ENCODE results near the gene ALOXE3.

ALOXE3 gene

GRCh38 chr17:8123695-8124349 is 5.5 kb upstream of the ALOXE3 start, which contains the start of gene HES7:
HES7 (minus strand) TSS chr17:8124106; CDS start chr17:8124084, 22 bp downstream.
- Mint-ChIP-seq H3K27me3 (ENCODE audit: low read depth) (peaks cover 56% of the 10 kb centered on the region), H3K27ac (peak within 1 kb of the TSS; percentile 80), H3K4me3 (peak within 1 kb of the TSS; percentile 92), H3K9me3 (no peaks in the 10 kb centered on the region), H3K4me1 (ENCODE audit: low read depth) (peaks cover 58% of the 10 kb centered on the region), H3K36me3 (ENCODE audit: low read depth) (peaks cover 12% of the 10 kb centered on the region)

- Mint-ChIP-seq H3K36me3 (ENCODE audit: low read depth) (peaks cover 13% of the 10 kb centered on the region), H3K4me1 (ENCODE audit: low read depth) (peaks cover 65% of the 10 kb centered on the region), H3K9me3 (no peaks in the 10 kb centered on the region), H3K27me3 (ENCODE audit: low read depth) (peaks cover 63% of the 10 kb centered on the region), H3K27ac (peak overlapping the region; percentile 56), H3K4me3 (peak overlapping the region; percentile 92)
Measured at GRCh38 chr17:8122924-8123694, 4.8 kb upstream of the ALOXE3 start.

DNA sequence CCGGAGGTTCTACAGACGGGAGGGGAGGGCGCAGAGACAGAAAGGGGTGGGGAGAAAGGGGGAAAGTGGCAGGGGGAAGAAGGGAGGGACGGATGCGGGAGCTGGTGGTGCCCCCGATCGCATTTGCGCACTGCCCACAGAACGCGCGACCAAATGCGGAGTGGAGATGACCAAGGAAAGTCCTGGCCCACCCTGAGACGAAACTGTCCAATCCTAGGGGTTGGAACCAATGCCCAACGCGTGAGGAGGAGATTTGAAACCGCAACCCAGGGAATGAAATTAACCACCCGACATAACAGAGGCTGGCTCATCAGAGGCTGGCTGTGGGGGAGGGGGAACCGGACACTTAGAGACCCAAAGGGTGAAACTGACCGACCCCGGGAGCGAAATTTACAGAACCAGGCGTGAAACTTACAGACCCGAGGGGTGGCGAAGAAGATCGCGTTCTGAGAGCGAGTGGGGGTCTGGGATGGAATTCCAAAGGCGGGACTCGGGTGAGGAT is 4.2 kb upstream of the ALOXE3 start:
- peaks cover 70% of the 10 kb centered on the region for H3K4me1 Mint-ChIP-seq (ENCODE audit: low read depth)
- no peaks in the 10 kb centered on the region for H3K9me3 Mint-ChIP-seq
- H3K4me3 Mint-ChIP-seq = peak overlapping the region; percentile 92
- H3K36me3 Mint-ChIP-seq (ENCODE audit: low read depth) = peaks cover 13% of the 10 kb centered on the region
- H3K27me3 Mint-ChIP-seq (ENCODE audit: low read depth) = peaks cover 70% of the 10 kb centered on the region
- H3K27ac Mint-ChIP-seq = no peak overlapping the region

DNA sequence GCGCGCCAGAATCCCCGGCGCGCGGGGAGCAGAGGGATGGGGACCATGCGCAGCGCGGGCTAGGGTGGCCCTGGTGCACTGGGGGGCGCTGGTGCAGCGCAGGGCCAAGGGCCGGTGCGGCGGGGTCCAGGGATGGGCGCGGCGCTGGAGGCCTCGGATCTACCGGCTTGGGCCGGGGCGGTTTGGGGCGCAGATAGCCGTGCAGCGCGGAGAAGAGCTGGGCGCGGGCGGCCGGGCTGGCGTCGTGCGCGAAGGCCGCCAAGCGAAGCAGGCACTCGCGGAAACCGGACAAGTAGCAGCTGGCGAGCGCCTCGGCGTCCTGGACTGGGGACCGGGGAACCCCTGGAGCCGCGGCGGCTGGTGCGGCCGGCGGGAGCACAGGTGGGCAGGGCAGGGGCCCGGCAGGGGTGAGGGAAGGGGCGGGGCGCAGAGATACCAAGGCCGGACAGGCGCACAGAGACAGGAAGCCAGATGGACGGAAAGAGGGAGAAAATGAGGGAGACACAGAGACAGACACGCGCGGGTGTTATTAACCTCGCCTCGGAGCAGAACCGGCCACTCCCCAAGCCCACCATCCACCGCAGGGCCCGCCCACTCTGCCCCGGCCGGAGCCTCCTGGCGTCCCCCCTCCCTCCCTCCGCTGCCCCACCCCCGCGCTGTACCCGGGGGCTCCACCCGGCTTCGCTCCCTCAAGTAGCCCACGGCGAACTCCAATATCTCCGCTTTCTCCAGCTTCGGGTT is 3.5 kb upstream of the ALOXE3 start:
- Mint-ChIP-seq H3K27ac (no peak overlapping the region), H3K27me3 (ENCODE audit: low read depth) (peaks cover 69% of the 10 kb centered on the region), H3K4me1 (ENCODE audit: low read depth) (peaks cover 67% of the 10 kb centered on the region), H3K9me3 (no peaks in the 10 kb centered on the region), H3K4me3 (peak overlapping the region; percentile 92), H3K36me3 (ENCODE audit: low read depth) (peaks cover 13% of the 10 kb centered on the region)

DNA sequence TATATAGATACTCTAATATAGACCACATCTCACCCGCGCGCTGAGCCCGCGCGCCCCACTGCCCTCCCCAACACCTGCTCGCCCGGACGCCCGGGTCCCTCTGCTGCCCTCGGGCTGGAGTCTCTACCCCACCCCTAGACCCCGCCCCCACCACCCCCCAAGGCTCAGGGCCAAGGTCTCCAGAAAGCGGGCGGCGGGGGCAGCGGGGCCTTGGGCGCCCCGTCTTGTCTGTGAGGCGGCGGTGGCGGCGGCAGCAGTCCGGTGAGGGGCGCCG is 3.0 kb upstream of the ALOXE3 start:
- peaks cover 72% of the 10 kb centered on the region for H3K27me3 Mint-ChIP-seq (ENCODE audit: low read depth)
- H3K9me3 Mint-ChIP-seq = no peaks in the 10 kb centered on the region
- peak overlapping the region; percentile 91 for H3K4me3 Mint-ChIP-seq
- H3K27ac Mint-ChIP-seq = peak overlapping the region; percentile 94
- peaks cover 13% of the 10 kb centered on the region for H3K36me3 Mint-ChIP-seq (ENCODE audit: low read depth)
- peaks cover 68% of the 10 kb centered on the region for H3K4me1 Mint-ChIP-seq (ENCODE audit: low read depth)

DNA sequence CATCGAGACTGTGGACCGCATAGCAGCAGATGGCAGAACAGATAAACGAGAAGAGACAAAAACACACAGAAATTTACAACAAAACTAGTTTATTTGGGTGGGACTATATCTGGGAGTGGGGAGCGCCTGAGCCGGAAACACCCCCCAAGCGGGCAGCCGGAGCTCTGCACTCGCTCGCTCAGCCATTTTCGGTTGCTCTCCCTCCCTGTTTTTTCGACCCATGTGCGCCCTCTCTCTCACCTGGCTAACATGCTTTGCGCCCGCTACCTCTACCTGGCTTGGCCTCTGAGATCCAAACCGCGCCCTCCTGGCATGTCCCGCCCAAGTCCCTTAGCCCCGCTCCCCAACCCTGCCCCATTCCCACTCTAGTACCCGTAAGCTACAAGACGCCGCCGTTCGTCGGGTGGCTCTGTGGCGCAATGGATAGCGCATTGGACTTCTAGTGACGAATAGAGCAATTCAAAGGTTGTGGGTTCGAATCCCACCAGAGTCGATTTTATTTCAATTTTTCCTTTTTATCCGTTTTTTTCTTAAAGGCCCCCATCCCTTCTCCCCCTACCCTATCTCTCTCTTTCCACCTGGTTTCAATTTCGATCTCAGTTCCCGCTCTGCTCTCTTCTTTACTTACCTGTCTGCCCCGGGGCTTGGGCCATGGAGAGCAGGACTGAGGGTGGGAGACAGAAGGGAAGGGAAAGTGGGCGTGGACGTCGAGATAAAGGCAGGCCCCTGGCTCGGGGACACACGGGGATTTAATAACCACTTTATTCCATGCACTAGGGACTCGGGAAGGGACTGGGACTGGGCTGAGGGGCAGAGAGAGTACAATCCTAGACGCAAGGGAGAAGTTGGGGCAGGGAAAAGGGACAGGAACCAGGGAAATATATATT is 2.4 kb upstream of the ALOXE3 start:
- Mint-ChIP-seq H3K9me3 (no peaks in the 10 kb centered on the region), H3K4me1 (ENCODE audit: low read depth) (peaks cover 65% of the 10 kb centered on the region), H3K27ac (peak overlapping the region; percentile 94), H3K4me3 (peak overlapping the region; percentile 91), H3K36me3 (ENCODE audit: low read depth) (peaks cover 13% of the 10 kb centered on the region), H3K27me3 (ENCODE audit: low read depth) (peaks cover 78% of the 10 kb centered on the region)

- H3K4me1 Mint-ChIP-seq (ENCODE audit: low read depth) = peaks cover 58% of the 10 kb centered on the region
- peaks cover 7% of the 10 kb centered on the region for H3K36me3 Mint-ChIP-seq (ENCODE audit: low read depth)
- peaks cover 80% of the 10 kb centered on the region for H3K27me3 Mint-ChIP-seq (ENCODE audit: low read depth)
- no peaks in the 10 kb centered on the region for H3K9me3 Mint-ChIP-seq
- H3K4me3 Mint-ChIP-seq = peak overlapping the region; percentile 91
- H3K27ac Mint-ChIP-seq = peak overlapping the region; percentile 94
Measured at GRCh38 chr17:8119581-8120519, 1.5 kb upstream of the ALOXE3 start.

GRCh38 chr17:8118769-8119580 is 661 bp upstream of the ALOXE3 start:
- Mint-ChIP-seq H3K36me3 (ENCODE audit: low read depth) (peaks cover 6% of the 10 kb centered on the region), H3K4me1 (ENCODE audit: low read depth) (peaks cover 53% of the 10 kb centered on the region), H3K27ac (peak overlapping the region; percentile 94), H3K9me3 (no peaks in the 10 kb centered on the region), H3K27me3 (ENCODE audit: low read depth) (peaks cover 80% of the 10 kb centered on the region), H3K4me3 (peak overlapping the region; percentile 91)

DNA sequence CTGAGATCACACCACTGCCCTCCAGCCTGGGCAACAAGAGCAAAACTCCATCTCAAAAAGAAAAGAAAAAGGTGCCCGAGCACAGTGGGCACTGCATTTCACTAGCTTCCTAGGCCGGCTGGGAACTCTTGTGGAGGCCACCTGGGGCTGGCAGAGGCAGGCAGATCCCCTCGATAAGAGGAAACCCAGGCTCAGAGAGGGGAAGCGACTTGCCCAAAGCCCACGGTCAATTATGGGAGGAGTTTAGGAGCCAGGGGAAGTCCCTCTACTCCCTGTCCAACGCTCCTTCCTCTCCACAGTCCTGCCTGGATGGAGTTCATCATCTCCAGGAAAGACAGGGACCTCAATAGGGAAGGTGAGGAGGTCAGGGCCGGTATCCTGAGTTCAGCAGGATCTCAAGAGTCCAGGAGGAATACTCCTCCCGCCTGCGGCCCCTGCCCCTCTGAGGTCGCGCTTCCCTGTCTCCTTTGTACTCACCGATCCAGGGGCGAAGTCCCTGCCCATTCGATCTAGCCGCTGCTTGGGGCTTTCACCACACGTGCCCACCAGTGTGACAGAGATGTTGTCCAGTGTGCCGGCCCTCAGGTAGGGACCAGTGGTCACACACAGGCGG is 841 bp downstream of the ALOXE3 start:
- Mint-ChIP-seq H3K9me3 (no peaks in the 10 kb centered on the region), H3K36me3 (ENCODE audit: low read depth) (peaks cover 6% of the 10 kb centered on the region), H3K4me1 (ENCODE audit: low read depth) (peaks cover 42% of the 10 kb centered on the region), H3K27me3 (ENCODE audit: low read depth) (peaks cover 78% of the 10 kb centered on the region), H3K27ac (peak overlapping the region; percentile 57), H3K4me3 (peak overlapping the region; percentile 89)

GRCh38 chr17:8116776-8117175 is 1.5 kb downstream of the ALOXE3 start:
- peak overlapping the region; percentile 23 for H3K4me3 Mint-ChIP-seq
- no peaks in the 10 kb centered on the region for H3K9me3 Mint-ChIP-seq
- peaks cover 40% of the 10 kb centered on the region for H3K4me1 Mint-ChIP-seq (ENCODE audit: low read depth)
- peaks cover 6% of the 10 kb centered on the region for H3K36me3 Mint-ChIP-seq (ENCODE audit: low read depth)
- H3K27me3 Mint-ChIP-seq (ENCODE audit: low read depth) = peaks cover 76% of the 10 kb centered on the region
- no peak overlapping the region for H3K27ac Mint-ChIP-seq

DNA sequence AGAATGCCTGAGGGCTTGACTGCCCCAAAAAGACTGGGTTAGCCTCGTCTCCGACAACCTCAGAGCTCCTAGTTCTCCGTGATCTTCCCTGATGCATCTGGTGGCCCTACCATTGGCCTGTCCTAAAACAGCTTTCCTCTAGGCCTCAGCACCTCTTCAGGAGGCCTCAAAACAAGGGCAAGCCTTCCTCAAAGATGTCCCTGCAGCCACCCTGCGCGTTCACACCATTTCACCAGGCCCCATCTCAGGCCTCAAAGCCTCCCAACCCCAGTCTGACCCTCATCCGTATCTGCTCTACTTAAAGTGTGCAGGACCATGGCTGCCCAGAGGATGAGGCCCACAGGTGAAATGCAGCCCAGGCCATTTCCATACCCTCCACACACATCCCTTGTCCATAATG is 7.4 kb downstream of the ALOXE3 start:
- peak overlapping the region; percentile 42 for H3K27ac Mint-ChIP-seq

DNA sequence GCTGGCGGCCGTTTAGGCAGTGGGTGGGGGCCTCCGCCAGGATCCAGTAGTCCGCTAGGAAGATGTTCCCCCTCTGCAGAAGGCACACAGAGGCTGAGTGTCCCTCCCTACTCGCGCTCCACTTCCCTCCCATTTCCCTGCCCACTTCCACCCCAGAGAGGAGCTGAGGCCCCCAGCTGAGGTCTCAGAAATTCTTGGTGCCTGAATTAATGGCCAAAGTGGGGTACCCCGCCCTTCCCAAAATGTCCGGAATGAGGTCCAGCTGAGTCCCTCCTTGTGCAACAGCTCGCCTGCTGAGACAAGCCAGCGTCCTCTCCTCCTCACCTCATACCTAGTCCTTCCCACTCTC is 7.9 kb downstream of the ALOXE3 start:
- Mint-ChIP-seq H3K27me3 (ENCODE audit: low read depth) (peaks cover 40% of the 10 kb centered on the region), H3K4me3 (no peak overlapping the region), H3K36me3 (ENCODE audit: low read depth) (no peaks in the 10 kb centered on the region), H3K4me1 (ENCODE audit: low read depth) (no peaks in the 10 kb centered on the region), H3K9me3 (no peaks in the 10 kb centered on the region), H3K27ac (no peak overlapping the region)

More for the DNA sequence above, 7.4 kb downstream of the ALOXE3 start:
- Mint-ChIP-seq H3K36me3 (ENCODE audit: low read depth) (no peaks in the 10 kb centered on the region), H3K4me3 (no peak overlapping the region), H3K27me3 (ENCODE audit: low read depth) (peaks cover 44% of the 10 kb centered on the region), H3K9me3 (no peaks in the 10 kb centered on the region), H3K4me1 (ENCODE audit: low read depth) (no peaks in the 10 kb centered on the region)
